ENCODE measurements around the gene ICAM4. TPM values are rescaled to one million over a fixed set of nuclear protein-coding genes. Genes with fewer than 3 reads are reported as not detected.
"Not testable (repeated sequence)": the region's sequence is repeated elsewhere in the genome, so short reads cannot be mapped to it uniquely, and the experiment has no call there.

The ICAM4 gene
- total RNA-seq, 1 donor: 66.0 TPM

- peak in 2 of 3 donors; percentile 41 to 49 for DNase-seq (ENCODE audit: low read depth in 2 of 3, low spot score in 2 of 3)
These were observed 48.0 kb downstream of the ICAM4 start for GRCh38 chr19:10334588-10335351.

- DNase-seq (ENCODE audit: low read depth in 2 of 3, low spot score in 2 of 3): no peak
These were observed 48.7 kb downstream of the ICAM4 start for GRCh38 chr19:10335352-10335985.

- DNase-seq (ENCODE audit: low read depth in 2 of 3, low spot score in 2 of 3): not testable (repeated sequence)
These were observed 50.0 kb downstream of the ICAM4 start for GRCh38 chr19:10336725-10337124.

Small RNA genes lying within 50 kb of the gene (small RNA-seq; reads per million reads assigned to genes)
- gene AC011511.1: not detected
- gene AC011511.4: not detected

Other genes starting within 250 kb of the ICAM4 start
- gene SHFL, start 200.6 kb upstream of the ICAM4 start, total RNA-seq: 56.8 TPM
- gene ANGPTL6, start 184.3 kb upstream of the ICAM4 start, total RNA-seq: 12.7 TPM
- gene PPAN, start 180.6 kb upstream of the ICAM4 start, total RNA-seq: 81.1 TPM
- 25.0 TPM for gene P2RY11, start 175.3 kb upstream of the ICAM4 start, total RNA-seq
- gene EIF3G, start 167.1 kb upstream of the ICAM4 start, total RNA-seq: 513 TPM
- 70.0 TPM for gene DNMT1, start 92.0 kb upstream of the ICAM4 start, total RNA-seq
- gene S1PR2, start 55.6 kb upstream of the ICAM4 start, total RNA-seq: 6.7 TPM
- 90.5 TPM for gene MRPL4, start 34.7 kb upstream of the ICAM4 start, total RNA-seq
- gene ICAM1, start 15.8 kb upstream of the ICAM4 start, total RNA-seq: 15.3 TPM
- gene ICAM5, start 3.0 kb downstream of the ICAM4 start, total RNA-seq: 10.8 TPM
- 0.54 TPM for gene ZGLP1, start 22.9 kb downstream of the ICAM4 start, total RNA-seq
- gene FDX2, start 29.1 kb downstream of the ICAM4 start, total RNA-seq: 27.5 TPM
- 47.9 TPM for gene RAVER1, start 46.6 kb downstream of the ICAM4 start, total RNA-seq
- gene ICAM3, start 52.7 kb downstream of the ICAM4 start, total RNA-seq: 367 TPM
- 174 TPM for gene TYK2, start 93.6 kb downstream of the ICAM4 start, total RNA-seq
- gene CDC37, start 116.6 kb downstream of the ICAM4 start, total RNA-seq: 131 TPM
- gene PDE4A, start 133.6 kb downstream of the ICAM4 start, total RNA-seq: under 0.01 TPM
- 235 TPM for gene KEAP1, start 216.4 kb downstream of the ICAM4 start, total RNA-seq
- 0.27 TPM for gene S1PR5, start 230.5 kb downstream of the ICAM4 start, total RNA-seq